HG02588 (cell line): ENCODE measurements around the gene SFXN5.

Experiments used
- ATAC-seq: cut with Tn5 transposase; IDR thresholded peaks from one replicate; pipeline ENCODE4 v1.9.1; 2021; ENCODE audit warnings: mild to moderate bottlenecking, moderate library complexity; ENCODE audit not compliant: unreplicated experiment

Gene SFXN5

DNA sequence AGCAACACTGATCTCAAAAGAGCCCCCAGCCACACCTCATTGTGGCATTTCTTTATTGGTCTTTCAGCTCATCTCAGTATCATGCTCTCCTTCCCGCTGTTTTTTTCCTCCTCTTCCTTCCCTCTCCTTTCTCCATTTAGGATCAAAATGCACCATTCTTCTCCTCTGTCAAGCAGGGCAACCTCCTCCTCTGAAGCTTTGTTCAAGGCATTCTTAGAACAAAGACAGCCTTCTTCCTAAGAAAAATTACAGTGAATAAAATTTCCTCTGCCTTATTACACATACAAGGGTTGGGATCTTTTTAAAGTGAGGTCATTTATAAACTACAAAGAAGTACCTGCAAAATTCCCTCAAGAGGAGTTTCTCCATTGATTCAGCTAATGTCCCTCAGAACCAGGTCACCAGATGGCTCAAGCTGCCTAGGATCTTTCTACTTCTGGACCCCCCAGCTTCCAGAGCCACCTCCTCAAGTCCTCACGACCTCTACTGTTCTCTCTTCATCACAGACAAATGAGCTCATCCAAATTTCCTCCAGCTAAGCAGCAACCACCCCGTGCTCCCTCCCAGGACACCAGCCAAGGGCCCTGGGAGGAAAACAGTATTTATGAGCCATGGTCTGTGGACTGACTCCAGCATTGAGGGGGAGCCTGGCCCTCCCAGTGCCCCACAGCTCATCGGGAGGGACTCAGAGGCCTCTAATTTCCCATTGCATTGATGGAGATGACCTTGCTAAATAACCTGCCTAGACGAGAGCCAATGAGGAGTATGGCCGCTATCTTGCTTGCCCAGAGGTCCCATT lies 18.0 kb downstream of the SFXN5 start:
- ATAC-seq, result no peak

DNA sequence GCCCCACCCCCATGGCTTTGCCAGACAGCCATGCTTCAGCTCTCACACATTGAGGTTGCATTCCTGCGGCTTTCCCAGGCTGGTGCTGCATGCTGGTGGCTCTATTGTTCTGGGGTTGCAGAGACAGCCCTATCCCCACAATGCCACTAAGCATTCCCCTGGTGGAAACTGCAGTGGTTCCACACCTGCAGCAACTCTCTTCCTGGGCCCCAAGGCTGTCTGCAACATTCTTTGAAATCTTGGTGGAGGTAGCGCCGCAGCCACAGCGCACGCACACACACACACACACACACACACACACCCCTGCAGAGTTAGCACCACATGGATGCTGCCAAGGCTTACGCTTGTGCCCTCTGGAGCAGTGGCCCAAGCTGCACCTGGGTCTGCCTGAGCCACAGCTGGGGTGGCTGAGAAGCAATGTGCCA lies 21.4 kb downstream of the SFXN5 start:
- no peak for ATAC-seq

DNA sequence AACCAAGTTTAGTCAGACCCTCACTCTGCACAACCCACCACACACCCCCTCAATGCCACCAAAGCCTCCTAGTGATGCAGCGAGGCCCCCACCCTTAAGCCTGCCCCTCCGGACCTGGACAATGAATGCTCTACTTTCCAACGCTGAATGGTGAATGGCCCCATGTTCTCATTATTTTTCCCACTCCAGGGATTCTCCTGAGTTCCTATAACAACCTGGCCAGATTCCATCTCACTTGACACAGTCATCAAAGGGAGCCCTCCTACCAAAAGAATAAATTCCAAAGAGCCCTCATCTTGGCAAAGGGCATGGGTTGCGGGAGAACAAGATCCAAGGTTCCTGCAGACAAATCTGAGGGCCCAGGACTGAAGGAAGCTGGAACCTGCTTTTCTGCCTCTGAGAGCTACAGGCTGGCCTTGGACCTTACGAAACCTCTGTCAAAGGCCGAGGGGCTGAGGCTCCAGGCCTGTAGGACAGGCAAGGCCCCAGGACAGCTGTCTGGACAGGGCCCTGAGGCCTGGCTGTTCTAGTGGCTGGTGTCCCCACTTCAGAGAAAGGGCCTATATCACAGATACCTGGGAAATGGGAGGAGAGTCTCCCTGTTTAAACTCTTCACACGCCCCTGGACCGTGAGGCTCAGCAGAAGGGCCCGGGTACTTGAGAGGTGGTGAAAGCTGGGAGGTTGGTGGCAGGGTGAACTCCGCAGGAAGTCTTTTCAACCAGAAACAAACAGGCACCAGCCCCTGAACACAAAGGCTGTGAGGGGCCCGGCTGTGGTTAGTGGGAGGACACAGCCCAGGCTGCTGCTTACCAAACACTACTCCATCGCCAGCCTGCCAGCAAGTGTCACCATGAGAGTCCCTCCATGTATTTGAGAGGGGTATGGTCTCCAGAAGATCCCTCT lies 27.3 kb downstream of the SFXN5 start:
- ATAC-seq, result no peak

DNA sequence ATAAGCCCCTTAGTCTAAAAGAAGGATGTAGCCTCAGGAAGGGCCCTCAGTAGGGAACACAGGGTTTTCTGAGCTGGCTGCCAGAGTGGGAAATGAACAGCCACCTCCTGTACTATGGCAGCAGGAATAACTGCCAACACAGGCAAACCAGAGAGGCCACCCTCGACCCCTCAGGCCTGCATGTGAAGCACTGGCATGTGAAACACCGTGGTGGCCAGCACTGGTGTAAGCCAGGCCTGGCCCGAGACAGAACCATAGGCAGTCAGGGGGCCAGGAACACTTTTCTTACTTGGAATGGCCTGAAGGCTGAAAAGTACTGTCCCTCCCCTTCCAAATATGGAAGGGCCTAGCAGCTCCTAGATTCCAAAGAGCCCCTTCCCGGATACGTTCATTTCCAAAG lies 28.2 kb downstream of the SFXN5 start:
- no peak for ATAC-seq

DNA sequence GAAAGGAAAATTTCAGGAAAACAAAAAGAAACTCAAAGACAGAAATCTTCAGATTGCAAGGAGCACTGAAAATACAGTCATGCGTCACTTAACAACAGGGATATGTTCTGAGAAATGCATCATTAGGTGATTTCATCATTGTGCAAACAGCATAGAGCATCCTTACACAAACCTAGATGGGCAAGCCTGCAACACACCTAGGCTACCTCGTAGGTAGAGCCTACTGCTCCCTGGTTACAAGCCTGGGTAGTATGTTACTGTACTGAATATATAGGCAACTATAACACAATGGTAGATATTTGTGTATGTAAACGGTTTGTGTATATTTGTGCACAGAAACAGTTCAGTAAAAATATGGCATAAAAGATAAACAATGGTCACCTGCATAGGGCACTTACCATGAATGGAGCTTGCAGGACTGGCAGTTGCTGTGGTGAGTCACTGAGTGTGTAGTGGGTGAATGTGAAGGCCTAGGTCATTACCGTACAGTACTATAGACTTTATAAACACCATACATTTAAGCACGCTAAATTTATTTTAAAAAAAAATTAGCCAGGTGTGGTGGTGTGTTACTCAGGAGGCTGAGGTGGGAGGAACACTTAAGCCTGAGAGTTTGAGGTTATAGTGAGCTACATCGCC lies 33.4 kb downstream of the SFXN5 start:
- no peak for ATAC-seq

DNA sequence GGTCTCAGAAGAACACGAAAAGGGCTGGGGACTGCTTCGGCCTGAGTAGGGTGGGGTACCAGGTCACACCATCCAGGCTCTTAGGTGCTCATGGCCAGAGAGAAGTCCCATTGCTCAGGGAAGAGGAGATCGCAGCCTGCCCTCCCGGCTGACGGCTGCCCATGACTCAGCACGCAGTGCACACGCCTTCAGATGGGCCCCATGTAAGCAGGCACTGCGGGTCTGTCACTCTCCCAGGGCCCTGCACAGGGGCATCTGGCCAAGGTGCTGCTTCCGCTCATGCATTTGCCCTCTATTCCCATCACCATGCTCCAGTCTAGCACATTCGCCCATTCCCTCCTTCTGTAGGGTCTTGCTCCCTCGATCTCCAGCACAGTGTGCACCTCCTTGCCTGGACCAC lies 34.7 kb downstream of the SFXN5 start:
- ATAC-seq, result no peak

DNA sequence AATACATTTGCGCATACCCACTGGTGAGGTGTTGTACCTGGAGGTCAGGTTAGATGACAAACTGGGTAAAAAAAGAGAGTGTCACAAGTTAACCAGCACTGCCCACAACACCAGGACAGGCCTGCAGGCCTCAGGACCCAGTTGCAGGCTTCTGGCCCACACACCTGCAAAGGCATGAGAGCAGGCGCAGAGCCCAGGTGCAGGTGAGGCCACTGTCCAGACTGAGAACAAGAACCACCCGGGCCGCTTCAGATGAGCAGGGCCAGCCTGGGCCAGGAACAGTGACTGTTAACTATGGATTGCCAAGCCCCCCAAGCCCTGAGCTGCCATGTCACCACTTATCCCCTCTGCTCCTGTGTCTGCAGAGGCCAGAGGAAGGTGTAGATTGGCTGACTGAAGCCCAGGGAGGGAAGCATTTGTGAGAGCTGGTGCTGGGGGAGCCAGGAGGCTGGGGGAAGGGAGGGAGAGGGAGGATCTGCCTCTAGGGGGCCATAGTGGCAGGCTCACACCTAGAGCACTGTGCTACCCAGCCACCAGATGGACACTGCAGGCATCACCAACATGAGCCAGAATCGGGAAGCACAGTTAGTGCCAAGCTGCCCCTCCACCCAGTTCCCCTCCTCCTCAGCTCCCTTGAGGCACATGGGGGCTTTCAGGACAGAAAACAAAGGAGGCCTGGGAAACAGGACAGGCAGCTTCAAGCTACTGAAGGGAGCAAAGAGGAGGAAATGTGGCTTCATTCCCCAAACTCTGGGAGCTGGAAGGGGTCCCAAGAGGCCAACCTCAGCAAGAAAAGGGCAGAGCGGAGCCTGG lies 35.4 kb downstream of the SFXN5 start:
- no peak for ATAC-seq

DNA sequence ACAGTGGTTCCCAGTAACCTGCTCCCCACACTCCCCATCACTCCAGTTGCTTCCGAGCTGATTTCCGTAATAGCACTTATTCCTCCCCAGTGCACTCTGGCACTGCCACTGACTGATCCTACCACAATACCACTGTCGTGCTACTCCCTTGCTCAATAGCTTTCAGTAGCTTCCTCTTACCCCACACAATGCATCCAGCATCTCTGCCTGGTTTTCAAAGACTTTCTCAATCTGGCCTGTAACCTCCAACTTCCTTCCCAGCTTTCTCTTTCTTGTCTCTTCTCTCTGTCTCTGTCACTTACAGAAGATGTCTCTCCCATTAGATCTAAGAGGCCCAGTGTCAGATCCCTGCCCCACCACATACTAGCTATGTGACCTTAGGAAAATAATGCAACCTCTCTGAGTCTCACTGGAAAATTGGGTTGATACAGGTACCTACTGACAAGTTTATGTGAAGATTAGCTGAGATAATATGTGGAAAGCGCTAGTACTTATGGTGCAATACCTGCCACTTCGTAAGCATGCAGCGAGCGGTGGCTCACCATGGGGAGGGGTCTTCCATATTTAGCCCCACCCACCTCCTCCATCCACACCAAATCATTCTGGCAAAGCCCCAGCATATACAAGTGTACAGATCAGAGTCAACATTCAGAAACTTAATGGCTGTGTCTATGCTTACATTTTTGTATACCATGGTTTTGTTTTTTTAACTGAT lies 36.7 kb downstream of the SFXN5 start:
- ATAC-seq, result no peak

DNA sequence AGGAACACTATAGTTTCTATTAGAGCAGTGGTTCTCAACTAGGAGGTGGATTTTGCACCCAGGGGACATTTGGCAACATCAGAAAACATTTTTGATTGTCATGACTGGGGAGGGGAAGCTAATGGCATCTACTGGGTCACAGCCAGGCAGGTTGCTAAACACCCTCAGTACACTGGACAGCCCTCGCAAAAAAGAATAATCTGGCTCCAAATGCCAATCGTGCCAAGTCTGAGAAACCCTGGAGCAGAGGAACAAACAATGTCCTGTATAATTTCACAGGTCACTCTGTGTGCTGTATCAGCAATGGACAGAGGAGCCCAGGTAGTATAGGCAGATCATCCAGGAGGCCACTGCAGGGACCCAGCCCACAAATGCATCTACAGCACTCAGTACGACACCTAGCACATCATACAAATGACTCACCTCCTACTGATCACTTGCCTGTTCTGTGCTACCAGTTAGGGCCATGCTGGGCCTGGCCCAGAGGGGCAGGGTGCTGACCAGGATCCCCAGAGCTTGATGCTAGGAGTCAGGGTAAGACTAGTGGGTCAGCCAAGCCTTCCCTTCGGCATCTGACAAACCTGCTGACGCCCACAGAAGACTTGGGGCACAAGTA lies 37.6 kb downstream of the SFXN5 start:
- ATAC-seq, result no peak

DNA sequence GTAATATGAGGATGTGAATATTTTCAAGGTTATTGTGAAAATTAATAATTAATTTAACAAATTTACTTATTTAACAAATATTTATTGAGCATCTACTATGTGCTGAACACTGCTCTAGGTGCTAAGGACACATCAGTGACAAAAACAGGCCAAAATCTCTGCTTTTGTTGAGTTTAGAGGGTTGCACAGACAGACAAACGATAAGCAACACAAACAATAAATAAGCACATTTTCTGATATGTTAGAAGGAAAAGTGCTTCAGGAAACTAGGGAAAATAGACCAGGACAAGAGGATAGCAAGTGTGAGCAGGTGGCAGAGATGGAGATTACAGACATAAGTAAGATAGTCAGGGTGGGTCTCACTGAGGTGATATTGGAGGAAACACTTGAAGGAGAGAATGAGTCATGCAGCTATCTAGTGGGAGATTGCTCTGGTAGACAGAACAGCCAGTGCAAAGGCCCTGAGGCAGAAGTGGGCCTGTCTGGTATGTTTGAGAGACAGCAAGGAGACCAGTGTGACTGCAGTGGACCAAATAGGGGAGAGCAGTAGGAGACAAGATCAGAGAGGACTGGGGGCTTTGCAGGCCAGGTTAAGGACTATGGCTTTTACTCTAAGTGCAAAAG lies 38.3 kb downstream of the SFXN5 start:
- ATAC-seq, result no peak

DNA sequence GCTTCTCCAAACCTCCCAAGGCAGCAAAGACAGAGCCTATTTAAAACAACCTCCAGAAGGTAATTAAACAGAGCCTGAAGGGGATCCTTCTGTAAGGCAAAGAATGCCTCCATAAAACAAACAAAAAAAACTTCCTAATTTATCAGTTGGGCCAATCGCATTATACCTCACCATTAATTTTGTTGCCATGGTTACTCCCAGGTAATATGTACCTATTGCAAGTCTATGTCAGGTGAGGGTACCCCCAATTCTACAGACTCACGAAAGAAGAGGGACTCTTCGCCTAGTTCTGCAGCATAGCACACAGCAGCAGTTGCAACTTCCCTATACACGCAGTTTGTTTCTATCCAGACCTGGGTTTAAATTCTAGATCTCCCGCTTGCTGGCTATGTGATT lies 38.8 kb downstream of the SFXN5 start:
- ATAC-seq, result no peak

DNA sequence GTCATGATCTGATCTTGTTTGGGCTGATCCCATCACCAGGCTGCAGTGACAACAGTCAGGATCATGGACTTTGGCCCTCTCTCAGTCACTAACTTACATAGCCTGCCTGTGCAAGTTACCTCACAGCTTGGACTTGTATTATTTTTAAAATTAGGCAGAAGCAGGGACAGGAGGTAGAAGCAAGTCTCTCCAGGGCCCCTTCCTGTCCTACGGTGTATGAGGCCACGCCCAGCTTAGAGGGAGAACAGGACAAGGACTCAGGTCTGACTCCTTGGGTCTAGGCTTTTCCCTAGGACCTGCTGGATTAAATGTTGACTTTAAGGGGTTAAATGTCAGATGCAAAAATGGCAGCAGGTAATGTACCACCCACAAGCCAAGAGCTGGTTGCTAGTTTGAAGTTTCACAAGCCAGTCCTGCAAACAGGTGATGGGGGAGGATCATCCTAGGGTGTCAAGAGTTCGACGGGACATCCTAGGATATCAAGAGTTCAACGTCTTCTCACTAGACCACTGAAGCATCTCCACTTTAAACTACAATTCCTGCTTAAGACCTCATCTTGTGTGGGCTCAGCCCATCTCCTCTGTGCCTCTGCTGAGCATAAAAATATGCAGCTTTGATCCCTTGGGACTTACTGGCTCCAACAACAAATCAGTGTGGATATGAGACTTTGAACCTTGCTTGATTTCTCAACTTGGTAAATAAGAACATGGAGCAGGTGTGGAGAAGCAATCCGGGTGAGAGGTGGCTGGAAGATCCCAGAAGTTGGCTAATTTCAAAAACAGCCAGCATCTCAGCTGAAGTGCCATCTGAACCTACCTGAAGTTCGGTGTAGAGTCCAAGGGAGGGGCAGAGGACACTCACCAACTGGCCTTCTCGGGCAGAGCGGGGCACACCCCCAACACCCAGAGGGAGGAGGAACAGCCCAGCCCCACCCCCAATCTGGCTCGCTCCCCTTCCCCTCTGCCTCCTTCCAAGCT lies 39.5 kb downstream of the SFXN5 start:
- no peak for ATAC-seq

DNA sequence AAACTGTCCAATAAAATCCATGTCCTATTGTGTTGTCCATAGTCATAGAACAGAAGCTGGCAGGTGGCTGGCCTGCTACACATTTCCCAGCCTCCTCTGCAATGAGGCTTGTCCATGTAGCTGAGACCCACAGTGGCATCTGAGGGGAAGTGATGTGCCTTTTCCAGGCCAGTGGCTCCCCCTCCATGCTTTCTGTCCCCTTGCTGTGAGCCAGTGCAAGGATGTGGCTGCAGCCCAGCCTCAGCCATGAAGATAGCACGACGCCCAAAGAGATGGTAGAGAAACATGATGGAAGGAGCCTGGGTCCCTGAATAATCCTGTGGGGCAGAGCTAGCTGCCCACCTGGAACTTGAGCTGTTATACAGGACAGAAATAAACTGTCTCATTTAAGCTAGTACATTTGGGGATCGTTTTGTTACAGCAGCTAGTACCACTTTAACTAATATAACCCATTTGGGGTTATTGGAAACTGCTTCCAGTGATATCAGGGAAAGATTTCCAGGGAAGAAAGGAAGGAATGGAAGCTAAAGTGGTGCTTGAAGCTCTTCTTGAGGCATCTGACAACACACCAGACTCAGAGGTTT lies 40.3 kb downstream of the SFXN5 start:
- ATAC-seq, result no peak

DNA sequence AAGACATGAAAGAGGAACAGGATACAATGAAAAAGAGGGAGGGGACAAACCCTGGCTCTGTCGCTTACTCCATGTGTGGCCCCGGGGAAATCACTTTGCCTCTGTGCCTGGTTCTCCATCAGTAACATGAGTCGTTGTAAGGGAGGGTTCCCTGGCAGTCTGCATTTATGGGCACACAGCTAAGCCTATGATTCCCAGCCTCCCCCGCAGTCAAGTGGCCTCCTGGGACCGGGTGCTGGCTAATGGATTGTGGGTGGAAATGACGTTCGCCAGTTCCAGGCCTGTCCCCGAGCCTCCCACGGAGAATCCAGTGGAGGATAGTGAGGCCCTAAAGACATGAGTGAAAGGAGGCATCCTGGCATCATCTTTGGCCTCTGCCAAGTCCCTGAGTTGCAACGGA lies 42.7 kb downstream of the SFXN5 start:
- ATAC-seq, result no peak

DNA sequence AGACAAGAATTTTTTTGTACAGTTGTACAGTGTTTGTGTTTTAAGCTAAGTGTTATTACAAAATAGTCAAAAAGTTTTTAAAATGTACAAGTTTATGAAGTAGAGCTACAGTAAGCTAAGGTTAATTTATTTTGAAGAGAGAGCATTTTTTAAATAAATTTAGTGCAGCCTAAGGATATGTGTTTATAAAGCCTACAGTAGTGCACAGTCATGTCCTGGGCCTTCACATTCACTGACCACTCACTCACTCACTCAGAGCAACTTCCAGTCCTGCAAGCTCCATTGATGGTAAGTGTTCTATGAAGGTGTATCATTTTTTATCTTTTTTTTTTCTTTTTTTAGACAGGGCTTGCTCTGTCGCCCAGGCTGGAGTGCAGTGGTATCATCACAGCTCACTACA lies 44.2 kb downstream of the SFXN5 start:
- no peak for ATAC-seq

DNA sequence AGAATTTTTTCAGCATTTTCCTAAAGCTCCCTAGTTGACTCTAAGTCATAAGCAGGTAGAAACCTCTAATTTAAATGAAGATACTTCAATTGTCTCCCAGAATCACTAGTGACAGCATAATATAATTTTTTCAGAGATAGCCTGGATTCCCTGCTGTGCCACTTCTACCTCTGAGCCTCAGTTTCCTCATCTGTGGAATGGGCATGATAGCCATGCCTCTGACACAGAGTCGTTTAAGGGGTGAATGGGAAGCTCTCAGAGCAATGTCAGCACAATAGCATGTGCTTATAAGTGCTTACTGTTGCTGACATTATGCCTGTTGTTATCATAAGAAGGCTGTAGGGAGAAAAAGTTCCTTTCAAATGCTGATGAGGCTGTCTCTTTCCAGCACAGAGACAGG lies 48.0 kb downstream of the SFXN5 start:
- ATAC-seq, result no peak

DNA sequence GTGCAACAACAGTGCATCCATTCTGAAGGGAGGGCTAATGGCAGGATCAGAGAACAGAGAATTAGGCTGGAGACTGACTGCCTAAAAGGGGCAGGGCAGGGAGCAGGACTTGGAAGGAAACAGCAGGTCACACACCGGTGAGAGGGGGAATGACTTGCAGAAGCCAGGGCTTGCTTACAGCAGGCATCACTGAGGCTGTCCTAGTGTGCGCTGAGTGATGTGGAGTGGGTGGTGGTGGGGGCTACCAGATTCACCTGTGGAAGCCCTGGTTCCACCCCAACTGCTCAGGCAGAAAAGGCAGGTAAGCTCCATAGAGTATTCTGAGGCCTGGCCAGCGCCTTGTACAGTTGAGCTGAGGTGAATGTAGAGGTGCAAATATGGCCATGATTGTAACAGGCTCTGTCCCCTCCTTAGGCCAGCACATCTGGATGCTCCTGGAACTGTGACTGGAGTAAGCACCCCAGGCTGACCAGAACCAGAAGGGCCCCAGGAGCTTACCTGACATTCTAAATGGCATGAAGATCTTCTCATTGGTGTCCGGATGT lies 49.4 kb downstream of the SFXN5 start:
- ATAC-seq, result no peak
